Measurements from ENCODE around the gene ITPKB. TPM values are rescaled to one million over a fixed set of nuclear protein-coding genes. Genes with fewer than 3 reads are reported as not detected.

ITPKB gene
- total and polyA plus RNA-seq, 2 of the 13 experiments (the other 11 are each of a cell fraction or from before 2014, with no cell fraction given) = not detected

- CTCF ChIA-PET (ENCODE audit: low intra/inter-chr PET ratio, low total read pairs) = no interaction called here
- Histone ChIP-seq H4K20me1 (ENCODE audit: insufficient read depth, low read length) (no peaks in the 10 kb centered on the region), H3K4me2 (ENCODE audit: low read depth, low read length) (no peak overlapping the region), H3K9ac (ENCODE audit: insufficient read depth, low read depth, low read length) (no peak overlapping the region), H3K9me3 (ENCODE audit: low read length) (no peaks in the 10 kb centered on the region), H3K27ac (ENCODE audit: extremely low read length, insufficient read depth, low read length) (no peak overlapping the region), H3K4me1 (ENCODE audit: insufficient read depth, low read length) (no peaks in the 10 kb centered on the region), H3K27me3 (ENCODE audit: control insufficient read depth in 1 of 2, insufficient read depth in 2 of 2, low read length in 2 of 2) (peaks cover 3 to 70% of the 10 kb centered on the region in 2 experiments; a peak in 4 of 5 replicates), H3K79me2 (ENCODE audit: insufficient read depth, low read length) (no peaks in the 10 kb centered on the region), H3K36me3 (replicated peaks in 1 of 2; ENCODE audit: control insufficient read depth in 1 of 2, insufficient read depth in 2 of 2, low read length in 2 of 2) (no peaks in the 10 kb centered on the region), H3K4me3 (replicated peaks in 1 of 3; ENCODE audit: insufficient read depth in 1 of 3, low read depth in 2 of 3, low read length in 3 of 3) (no peak overlapping the region), H2AFZ (ENCODE audit: low read length) (no peak overlapping the region)
- 45% methylated on average over 10 of the region's 15 CpGs for WGBS (ENCODE audit: low lambda C conversion rate)
- intact Hi-C loops (cut with micrococcal nuclease; ENCODE audit: unreplicated experiment) (loop anchor here (2.0 kb wide), 1 partner anchor 30 kb away; no protein-coding TSS in a partner anchor), in situ Hi-C loops (cut with HindIII; ENCODE audit: extremely low pct_ligation_motif_present, low pct_unique_long_range_greater_than_20kb) (no loop called here)
- DNase-seq (ENCODE audit: low spot score) (no peak), FAIRE-seq (no peak), ATAC-seq (no peak)
- TF ChIP-seq CCDC6 (CRISPR knock-in tag; IDR thresholded peaks at IDR 0.05) (no peak), KLF11 (CRISPR knock-in tag; IDR thresholded peaks at IDR 0.05) (no peak), MEIS1 (CRISPR knock-in tag; IDR thresholded peaks at IDR 0.05; ENCODE audit: borderline replicate concordance) (no peak), ZNF710 (CRISPR knock-in tag; IDR thresholded peaks at IDR 0.05; ENCODE audit: borderline replicate concordance) (no peak), SMARCE1 (IDR thresholded peaks at IDR 0.05; ENCODE audit: borderline replicate concordance) (no peak), ZSCAN25 (CRISPR knock-in tag; IDR thresholded peaks at IDR 0.05) (no peak), MAFF (IDR thresholded peaks at IDR 0.05; ENCODE audit: low read depth, low read length) (no peak), SIX1 (CRISPR knock-in tag; IDR thresholded peaks at IDR 0.05; ENCODE audit: borderline replicate concordance) (no peak), ATF7-NPFF (CRISPR knock-in tag; IDR thresholded peaks at IDR 0.05; ENCODE audit: low read depth) (no peak), USF2 (IDR thresholded peaks at IDR 0.05; ENCODE audit: low read depth, low read length) (no peak), USF2 (CRISPR knock-in tag; IDR thresholded peaks at IDR 0.05; ENCODE audit: borderline replicate concordance) (no peak), MBNL3 (CRISPR knock-in tag; conservative IDR thresholded peaks at IDR 0.05) (no peak), ZNF350 (CRISPR knock-in tag; IDR thresholded peaks at IDR 0.05; ENCODE audit: borderline replicate concordance, low read depth) (no peak), SAP130 (CRISPR knock-in tag; IDR thresholded peaks at IDR 0.05; ENCODE audit: low read depth) (no peak), SP2 (CRISPR knock-in tag; IDR thresholded peaks at IDR 0.05) (no peak), ZNF430 (CRISPR knock-in tag; IDR thresholded peaks at IDR 0.05) (no peak), ZFP36L1 (CRISPR knock-in tag; IDR thresholded peaks at IDR 0.05) (no peak), ZNF253 (CRISPR knock-in tag; IDR thresholded peaks at IDR 0.05; ENCODE audit: borderline replicate concordance) (no peak), TCF7L2 (IDR thresholded peaks at IDR 0.05; ENCODE audit: low read depth, low read length) (no peak), ZNF12 (CRISPR knock-in tag; IDR thresholded peaks at IDR 0.05) (no peak), ZNF678 (CRISPR knock-in tag; IDR thresholded peaks at IDR 0.05) (no peak)
- BruUV-seq (replicated peaks) = no TSS peak
- POLR2A ChIA-PET = no interaction called here
Observed at GRCh38 chr1:226664413-226665101, 74.5 kb downstream of the ITPKB start.
